AG09319 (cell line): ENCODE measurements around the gene SIRT5.

Experiments
- DNase-seq: peaks from one replicate; pipeline ENCODE4 v3.0.0-alpha.2; 2010; ENCODE audit warnings: low read depth; ENCODE audit errors: extremely low read depth
- CTCF ChIP-seq: IDR thresholded peaks from 2 replicates; pipeline ENCODE4 v1.5.1; 2011; ENCODE audit warnings: low read depth, mild to moderate bottlenecking, inconsistent platforms, low read length, moderate library complexity

SIRT5 gene

GRCh38 chr6:13663986-13664385 lies 89.6 kb downstream of the SIRT5 start:
- TF ChIP-seq CTCF: no peak
- DNase-seq: no peak
